Kidney (tissue), 14 donors: ENCODE results near the gene MMP14. TPM values are rescaled to one million over a fixed set of nuclear protein-coding genes. Genes with fewer than 3 reads are reported as not detected.

Experiments used
- DNase-seq, 5 donors: peaks; one replicate each; pipeline ENCODE4 v3.0.0-alpha.2; 2013 to 2020
- FAIRE-seq: peaks from 2 replicates; lab custom pipeline; 2012; peaks lifted over from hg19 to GRCh38; lab: Jason Lieb, UNC
- H3K27ac ChIP-seq, 2 donors: one replicate each; pipeline ENCODE4 v1.7.0; 2013; ENCODE audit warnings: low read depth in 2 of 2, low read length in 2 of 2, inconsistent platforms in 1 of 2
- H3K27me3 ChIP-seq: one replicate; pipeline ENCODE4 v1.7.1; 2013; ENCODE audit warnings: low read length, inconsistent platforms; ENCODE audit not compliant: control insufficient read depth, insufficient read depth
- H3K36me3 ChIP-seq, 3 donors: one replicate each; pipeline versions ENCODE4 v1.7.0 to v1.7.1; 2013; ENCODE audit warnings: low read length in 3 of 3, control low read depth in 1 of 3, inconsistent platforms in 1 of 3; ENCODE audit not compliant: insufficient read depth in 3 of 3, control insufficient read depth in 2 of 3
- H3K4me1 ChIP-seq, 3 donors: one replicate each; pipeline versions ENCODE4 v1.7.0 to v1.7.1; 2013; ENCODE audit warnings: low read length in 3 of 3, inconsistent platforms in 1 of 3, low read depth in 1 of 3; ENCODE audit not compliant: control insufficient read depth in 2 of 3, insufficient read depth in 2 of 3
- H3K4me3 ChIP-seq, 3 donors: one replicate each; pipeline versions ENCODE4 v1.7.0 to v1.8.1; 2013; ENCODE audit warnings: low read length in 3 of 3, control low read depth in 1 of 3, inconsistent platforms in 1 of 3
- H3K9ac ChIP-seq, 3 donors: one replicate each; pipeline versions ENCODE4 v1.7.0 to v1.7.1; 2013; ENCODE audit warnings: low read length in 3 of 3, control low read depth in 1 of 3, inconsistent platforms in 1 of 3
- H3K9me3 ChIP-seq, 3 donors: one replicate each; pipeline versions ENCODE4 v1.7.0 to v1.7.1; 2013; ENCODE audit warnings: low read length in 3 of 3, control low read depth in 1 of 3, inconsistent platforms in 1 of 3; ENCODE audit not compliant: control insufficient read depth in 2 of 3, insufficient read depth in 1 of 3
- intact Hi-C: fragments of 100-400 bp; cut with DNase I; formaldehyde crosslinking; loops from one replicate; pipeline ENCODE4 v1.11.1; 2022
- polyA plus RNA-seq: library from polyadenylated mRNA; stranded (reverse); fragments of 350-450 nt; fragmentation: Illumina TruSeq; extraction: RNeasy Lipid Tissue Mini Kit (QIAGEN cat#74804); gene quantifications from one replicate; pipeline ENCODE4 v1.2.3, GENCODE V29; 2014; ENCODE audit warnings: low read depth, low replicate concordance; ENCODE audit not compliant: insufficient read depth
- total RNA-seq: library from RNA; stranded (reverse); fragmentation: NEBNext Ultra II Directional; extraction: Animal tissue kit (Norgen Biotek cat#: 25700); gene quantifications from one replicate; pipeline ENCODE4 v1.2.1, GENCODE V29; 2021
- TF ChIP-seq, protein P1 (sequence below): IDR thresholded peaks from 3 replicates; pipeline ENCODE4 v1.5.1; 2012; ENCODE audit warnings: mild to moderate bottlenecking, moderate library complexity, borderline replicate concordance; ENCODE audit not compliant: insufficient read depth; ENCODE audit errors: extremely low read depth
- donor health status: control.
- donor health status: control.
- donor health status: control.
- donor health status: control.
- donor health status: control.
- donor health status: DM: yes; HTN: yes; CAD: no.
- donor health status: Normal renal cell carcinoma (clear cell type).

Gene MMP14
- total and polyA plus RNA-seq, 2 donors from 2014 or later, result 30.1 to 108 TPM

DNA sequence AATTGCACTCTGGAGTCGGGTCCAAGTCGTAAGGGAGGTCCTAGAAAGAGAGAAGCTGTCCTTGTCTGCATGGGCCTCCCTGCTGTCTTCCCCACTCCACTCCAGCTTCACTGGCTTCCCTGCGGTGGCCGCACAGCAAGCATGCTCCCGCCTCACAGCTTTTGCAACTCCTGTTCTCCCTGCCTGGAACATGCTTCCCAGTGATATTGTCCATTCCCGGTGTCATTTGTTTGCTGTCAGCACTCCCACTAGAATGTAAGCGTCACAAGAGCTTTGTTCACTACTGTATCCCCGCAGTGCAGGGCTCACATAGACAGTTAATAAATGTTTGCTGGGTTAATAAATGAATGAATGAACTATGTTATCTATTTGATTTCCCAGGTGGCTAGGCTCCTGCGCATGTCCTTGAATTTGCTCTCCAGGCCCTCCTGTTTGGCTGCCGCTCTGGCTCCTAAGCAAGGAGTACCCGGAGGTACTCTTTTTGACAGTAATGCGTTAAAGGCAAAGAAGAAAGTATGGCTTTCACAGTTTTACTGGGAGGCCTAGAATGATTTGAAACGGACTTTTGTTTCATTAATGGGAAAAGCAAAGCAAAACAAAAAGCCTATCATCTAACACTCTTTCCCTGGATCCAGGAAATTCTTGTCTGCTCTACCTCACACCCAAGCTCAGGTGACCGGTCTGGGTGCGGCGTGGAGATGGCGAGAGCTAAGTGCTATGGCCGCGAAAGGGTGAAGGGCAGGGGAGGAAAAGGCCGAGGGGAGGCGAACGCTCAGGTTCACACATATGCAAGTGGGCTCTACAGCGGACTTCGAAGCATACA is 15.0 kb upstream of the MMP14 start:
- H3K4me1 ChIP-seq, result peaks cover 0 to 16% (median 13%) of the 10 kb centered on the region in 3 donors
- DNase-seq (peak in 4 of 5 donors; percentile 52 to 77 (median 66)), FAIRE-seq (no peak)
- TF ChIP-seq, protein P1, sequence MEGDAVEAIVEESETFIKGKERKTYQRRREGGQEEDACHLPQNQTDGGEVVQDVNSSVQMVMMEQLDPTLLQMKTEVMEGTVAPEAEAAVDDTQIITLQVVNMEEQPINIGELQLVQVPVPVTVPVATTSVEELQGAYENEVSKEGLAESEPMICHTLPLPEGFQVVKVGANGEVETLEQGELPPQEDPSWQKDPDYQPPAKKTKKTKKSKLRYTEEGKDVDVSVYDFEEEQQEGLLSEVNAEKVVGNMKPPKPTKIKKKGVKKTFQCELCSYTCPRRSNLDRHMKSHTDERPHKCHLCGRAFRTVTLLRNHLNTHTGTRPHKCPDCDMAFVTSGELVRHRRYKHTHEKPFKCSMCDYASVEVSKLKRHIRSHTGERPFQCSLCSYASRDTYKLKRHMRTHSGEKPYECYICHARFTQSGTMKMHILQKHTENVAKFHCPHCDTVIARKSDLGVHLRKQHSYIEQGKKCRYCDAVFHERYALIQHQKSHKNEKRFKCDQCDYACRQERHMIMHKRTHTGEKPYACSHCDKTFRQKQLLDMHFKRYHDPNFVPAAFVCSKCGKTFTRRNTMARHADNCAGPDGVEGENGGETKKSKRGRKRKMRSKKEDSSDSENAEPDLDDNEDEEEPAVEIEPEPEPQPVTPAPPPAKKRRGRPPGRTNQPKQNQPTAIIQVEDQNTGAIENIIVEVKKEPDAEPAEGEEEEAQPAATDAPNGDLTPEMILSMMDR, result no peak
- H3K4me3 ChIP-seq, result peak overlapping the region in 1 of 3 donors; percentile 47
- intact Hi-C loops, result no loop called here
- no peak overlapping the region for H3K9ac ChIP-seq
- H3K36me3 ChIP-seq, result no peaks in the 10 kb centered on the region
- H3K9me3 ChIP-seq, result no peaks in the 10 kb centered on the region
- H3K27me3 ChIP-seq, result no peaks in the 10 kb centered on the region
- peak overlapping the region; percentile 40 to 67 for H3K27ac ChIP-seq

DNA sequence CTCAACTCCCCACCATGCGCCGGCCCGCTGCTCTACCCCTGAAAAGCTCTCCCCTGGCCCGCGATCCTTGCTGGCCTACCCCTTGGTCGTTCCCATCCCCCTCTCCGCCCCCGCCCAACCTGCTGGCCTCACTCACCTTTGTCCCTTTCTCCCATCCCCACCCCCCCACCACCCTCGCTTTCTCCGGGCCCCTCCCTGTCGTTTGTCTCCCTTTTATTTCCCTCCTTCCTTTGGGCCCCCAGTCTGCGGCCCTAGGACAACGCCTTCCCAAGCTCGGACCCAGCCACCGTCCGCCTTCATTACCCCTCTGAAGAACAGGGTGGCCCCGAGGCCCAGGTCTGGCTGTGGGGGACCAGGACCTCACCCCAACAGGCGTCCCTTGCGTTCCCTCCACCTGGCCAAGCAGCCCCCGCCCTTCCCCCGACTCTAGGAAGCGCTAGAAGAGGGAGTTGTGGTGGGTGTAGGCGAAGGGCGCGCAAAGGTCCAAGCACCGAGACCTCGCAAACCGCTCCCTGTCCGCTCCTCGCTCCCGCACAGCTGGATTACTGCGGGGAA is 14.3 kb upstream of the MMP14 start:
- H3K9ac ChIP-seq, result peak overlapping the region in 1 of 3 donors; percentile 58
- FAIRE-seq (no peak), DNase-seq (peak in 3 of 5 donors; percentile 22 to 82 (median 80))
- H3K4me1 ChIP-seq, result peaks cover 0 to 16% (median 13%) of the 10 kb centered on the region in 3 donors
- peak overlapping the region; percentile 11 to 47 (median 35) for H3K4me3 ChIP-seq
- intact Hi-C loops, result no loop called here
- H3K27ac ChIP-seq, result peak overlapping the region; percentile 67 to 70
- no peaks in the 10 kb centered on the region for H3K9me3 ChIP-seq
- TF ChIP-seq, protein P1, result no peak
- H3K36me3 ChIP-seq, result no peaks in the 10 kb centered on the region
- H3K27me3 ChIP-seq, result no peaks in the 10 kb centered on the region

DNA sequence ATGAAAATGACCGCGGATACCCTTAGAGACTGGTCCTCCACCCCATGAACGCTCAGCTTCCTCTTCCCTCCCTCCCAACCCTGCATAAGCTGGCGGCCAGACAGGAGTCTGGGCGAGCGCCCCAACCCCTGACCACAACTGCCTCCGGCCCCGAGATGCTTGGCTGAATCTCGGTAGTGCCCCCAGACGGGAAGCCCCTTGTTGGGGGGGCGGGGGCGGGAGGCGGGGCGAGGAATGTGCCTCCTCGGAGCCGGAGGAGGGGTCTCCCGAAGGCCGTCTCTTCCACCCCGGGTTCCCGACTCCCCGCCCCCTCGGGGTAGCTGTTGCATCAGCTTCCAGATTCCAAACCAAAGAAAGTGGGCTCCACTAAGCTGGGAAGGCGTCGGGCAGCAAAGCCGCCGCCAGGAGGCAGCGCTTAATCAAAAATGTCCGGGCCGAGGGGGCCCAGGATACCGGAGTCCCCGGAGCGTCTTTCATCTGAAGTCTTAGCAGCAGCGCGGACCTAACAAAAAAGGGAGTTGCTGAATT is 13.8 kb upstream of the MMP14 start:
- Histone ChIP-seq H3K36me3 (no peaks in the 10 kb centered on the region), H3K9ac (peak overlapping the region in 2 of 3 donors; percentile 45 to 62)
- no peak for FAIRE-seq

More for the DNA sequence above, 13.8 kb upstream of the MMP14 start:
- Histone ChIP-seq H3K27ac (peak overlapping the region; percentile 67 to 70), H3K4me1 (peaks cover 0 to 16% (median 13%) of the 10 kb centered on the region in 3 donors), H3K9me3 (no peaks in the 10 kb centered on the region), H3K4me3 (peak overlapping the region; percentile 43 to 47 (median 44)), H3K27me3 (no peaks in the 10 kb centered on the region)
- TF ChIP-seq, protein P1, result peak; percentile 87
- peak; percentile 91 to 97 (median 94) for DNase-seq
- intact Hi-C loops, result no loop called here
